GM21825 (cell line): Measurements from ENCODE around the gene SCRT2.

ENCODE experiments used
- ATAC-seq: cut with Tn5 transposase; IDR thresholded peaks from one replicate; pipeline ENCODE4 v1.9.1; 2021; ENCODE audit warnings: mild to moderate bottlenecking, moderate library complexity; ENCODE audit not compliant: unreplicated experiment

SCRT2 gene

GRCh38 chr20:672963-673602 is 2.5 kb downstream of the SCRT2 start:
- no peak for ATAC-seq

- no peak for ATAC-seq
Measured at GRCh38 chr20:671252-672030, 4.2 kb downstream of the SCRT2 start.

- no peak for ATAC-seq
Measured at GRCh38 chr20:669573-669972, 6.0 kb downstream of the SCRT2 start.

- no peak for ATAC-seq
Measured at GRCh38 chr20:668638-669037, 7.0 kb downstream of the SCRT2 start.

GRCh38 chr20:668050-668449 is 7.6 kb downstream of the SCRT2 start:
- ATAC-seq, result no peak

- no peak for ATAC-seq
Measured at GRCh38 chr20:667351-668034, 8.1 kb downstream of the SCRT2 start.

GRCh38 chr20:666877-667276 is 8.7 kb downstream of the SCRT2 start:
- ATAC-seq, result no peak

GRCh38 chr20:665276-665675 is 10.3 kb downstream of the SCRT2 start:
- no peak for ATAC-seq

- no peak for ATAC-seq
Measured at GRCh38 chr20:664576-664975, 11.0 kb downstream of the SCRT2 start.

- no peak for ATAC-seq
Measured at GRCh38 chr20:664151-664550, 11.5 kb downstream of the SCRT2 start.

GRCh38 chr20:663315-664090 is 12.1 kb downstream of the SCRT2 start:
- ATAC-seq, result no peak

- no peak for ATAC-seq
Measured at GRCh38 chr20:662277-663192, 13.1 kb downstream of the SCRT2 start.

- no peak for ATAC-seq
Measured at GRCh38 chr20:661474-662270, 13.9 kb downstream of the SCRT2 start.

- ATAC-seq, result no peak
Measured at GRCh38 chr20:658731-659291, 16.8 kb downstream of the SCRT2 start.

GRCh38 chr20:658202-658601 is 17.4 kb downstream of the SCRT2 start:
- ATAC-seq, result no peak

- ATAC-seq, result no peak
Measured at GRCh38 chr20:655726-656624, 19.6 kb downstream of the SCRT2 start.

GRCh38 chr20:654417-654750 is 21.2 kb downstream of the SCRT2 start:
- ATAC-seq, result no peak
